Right atrium auricular region (tissue), 2 donors: ENCODE results near the gene NAXE. TPM values are rescaled to one million over a fixed set of nuclear protein-coding genes. Genes with fewer than 3 reads are reported as not detected.

ENCODE experiments used
- DNase-seq: peaks from one replicate; pipeline ENCODE4 v3.0.0-alpha.2; 2019; ENCODE audit warnings: low spot score
- H3K27ac ChIP-seq, 2 donors: fragments of 200-600 bp; sonication (generic); 1 replicate in 1 of 2; 2 replicates in 1 of 2; pipeline ENCODE4 v1.5.1; 2016 to 2019
- H3K27me3 ChIP-seq, 2 donors: fragments of 200-600 bp; sonication (generic); one replicate each; pipeline versions ENCODE4 v1.5.1 to v1.6.0; 2017 to 2019
- H3K36me3 ChIP-seq: fragments of 200-600 bp; sonication (generic); one replicate; pipeline ENCODE4 v1.5.1; 2016
- H3K4me1 ChIP-seq, 2 donors: fragments of 200-600 bp; sonication (generic); one replicate each; pipeline versions ENCODE4 v1.5.1 to v1.6.0; 2017 to 2019
- H3K4me3 ChIP-seq, 2 donors: fragments of 200-600 bp; sonication (generic); 1 replicate in 1 of 2; 2 replicates in 1 of 2; pipeline ENCODE4 v1.5.1; 2017 to 2019; ENCODE audit warnings: mild to moderate bottlenecking in 1 of 2, moderate library complexity in 1 of 2
- H3K9me3 ChIP-seq, 2 donors: fragments of 200-600 bp; sonication (generic); one replicate each; pipeline ENCODE4 v1.5.1; 2019
- total RNA-seq, 2 donors: library from RNA; depleted of rRNA; stranded (reverse); fragments of >200 nt; gene quantifications; one replicate each; pipeline ENCODE4 v1.1.0, GENCODE V29; 2016
- TF ChIP-seq, protein P1 (sequence below), 2 donors: fragments of 200-600 bp; sonication (generic); IDR thresholded peaks; one replicate each; pipeline ENCODE4 v1.5.1; 2019; ENCODE audit warnings: antibody characterized with exemption in 2 of 2

NAXE gene
- total RNA-seq, 2 donors from 2014 or later: 85.3 to 96.3 TPM

- peaks cover 27% of the 10 kb centered on the region for H3K36me3 ChIP-seq
- H3K27ac ChIP-seq: no peak overlapping the region
- peaks cover 0 to 14% of the 10 kb centered on the region in 2 donors for H3K4me1 ChIP-seq
- TF ChIP-seq, protein P1, sequence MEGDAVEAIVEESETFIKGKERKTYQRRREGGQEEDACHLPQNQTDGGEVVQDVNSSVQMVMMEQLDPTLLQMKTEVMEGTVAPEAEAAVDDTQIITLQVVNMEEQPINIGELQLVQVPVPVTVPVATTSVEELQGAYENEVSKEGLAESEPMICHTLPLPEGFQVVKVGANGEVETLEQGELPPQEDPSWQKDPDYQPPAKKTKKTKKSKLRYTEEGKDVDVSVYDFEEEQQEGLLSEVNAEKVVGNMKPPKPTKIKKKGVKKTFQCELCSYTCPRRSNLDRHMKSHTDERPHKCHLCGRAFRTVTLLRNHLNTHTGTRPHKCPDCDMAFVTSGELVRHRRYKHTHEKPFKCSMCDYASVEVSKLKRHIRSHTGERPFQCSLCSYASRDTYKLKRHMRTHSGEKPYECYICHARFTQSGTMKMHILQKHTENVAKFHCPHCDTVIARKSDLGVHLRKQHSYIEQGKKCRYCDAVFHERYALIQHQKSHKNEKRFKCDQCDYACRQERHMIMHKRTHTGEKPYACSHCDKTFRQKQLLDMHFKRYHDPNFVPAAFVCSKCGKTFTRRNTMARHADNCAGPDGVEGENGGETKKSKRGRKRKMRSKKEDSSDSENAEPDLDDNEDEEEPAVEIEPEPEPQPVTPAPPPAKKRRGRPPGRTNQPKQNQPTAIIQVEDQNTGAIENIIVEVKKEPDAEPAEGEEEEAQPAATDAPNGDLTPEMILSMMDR (IDR thresholded peaks at IDR 0.05): no peak
- no peaks in the 10 kb centered on the region for H3K27me3 ChIP-seq
- DNase-seq: no peak
- H3K4me3 ChIP-seq: no peak overlapping the region
- no peaks in the 10 kb centered on the region for H3K9me3 ChIP-seq
Measured at GRCh38 chr1:156595016-156595415, 3.4 kb downstream of the NAXE start.

GRCh38 chr1:156596426-156596825 lies 4.8 kb downstream of the NAXE start:
- Histone ChIP-seq H3K27me3 (no peaks in the 10 kb centered on the region), H3K27ac (no peak overlapping the region), H3K36me3 (peaks cover 27% of the 10 kb centered on the region), H3K4me1 (peaks cover 0 to 19% of the 10 kb centered on the region in 2 donors), H3K9me3 (no peaks in the 10 kb centered on the region), H3K4me3 (no peak overlapping the region)
- DNase-seq: no peak
- TF ChIP-seq, protein P1 (IDR thresholded peaks at IDR 0.05): no peak

DNA sequence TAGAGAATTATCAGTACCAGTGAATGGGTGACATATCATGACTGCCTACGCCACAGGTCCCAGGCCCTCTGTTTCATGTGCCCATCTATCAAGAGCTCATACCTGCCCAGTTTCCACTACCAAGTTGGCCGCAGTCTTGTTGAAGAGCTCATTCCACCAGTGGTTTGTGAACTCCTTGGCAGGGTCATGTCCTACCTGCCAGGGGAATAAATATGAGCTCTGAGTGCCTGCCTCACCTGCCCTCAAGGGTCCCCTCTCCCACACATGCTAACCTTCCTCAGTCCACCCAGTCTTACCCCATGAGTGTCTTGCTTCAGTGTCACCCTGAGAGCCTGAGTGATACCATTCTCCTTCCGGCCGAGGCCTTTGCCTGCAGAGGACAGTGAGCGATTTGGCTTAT lies 6.5 kb downstream of the NAXE start:
- TF ChIP-seq, protein P1 (IDR thresholded peaks at IDR 0.05): no peak
- Histone ChIP-seq H3K4me1 (peaks cover 0 to 17% of the 10 kb centered on the region in 2 donors), H3K36me3 (peaks cover 27% of the 10 kb centered on the region), H3K4me3 (no peak overlapping the region), H3K9me3 (no peaks in the 10 kb centered on the region), H3K27me3 (no peaks in the 10 kb centered on the region), H3K27ac (no peak overlapping the region)
- DNase-seq: no peak

- no peak overlapping the region for H3K27ac ChIP-seq
- H3K4me3 ChIP-seq: no peak overlapping the region
- H3K36me3 ChIP-seq: peaks cover 19% of the 10 kb centered on the region
- H3K4me1 ChIP-seq: peaks cover 0 to 17% of the 10 kb centered on the region in 2 donors
- H3K27me3 ChIP-seq: no peaks in the 10 kb centered on the region
- DNase-seq: no peak
- TF ChIP-seq, protein P1 (IDR thresholded peaks at IDR 0.05): no peak
- H3K9me3 ChIP-seq: no peaks in the 10 kb centered on the region
Measured at GRCh38 chr1:156598731-156599432, 7.3 kb downstream of the NAXE start.

- Histone ChIP-seq H3K27me3 (no peaks in the 10 kb centered on the region), H3K4me1 (peaks cover 0 to 17% of the 10 kb centered on the region in 2 donors), H3K4me3 (no peak overlapping the region), H3K27ac (no peak overlapping the region), H3K9me3 (no peaks in the 10 kb centered on the region), H3K36me3 (peaks cover 12% of the 10 kb centered on the region)
- no peak for DNase-seq
- TF ChIP-seq, protein P1 (IDR thresholded peaks at IDR 0.05): no peak
Measured at GRCh38 chr1:156599811-156600210, 8.2 kb downstream of the NAXE start.

DNA sequence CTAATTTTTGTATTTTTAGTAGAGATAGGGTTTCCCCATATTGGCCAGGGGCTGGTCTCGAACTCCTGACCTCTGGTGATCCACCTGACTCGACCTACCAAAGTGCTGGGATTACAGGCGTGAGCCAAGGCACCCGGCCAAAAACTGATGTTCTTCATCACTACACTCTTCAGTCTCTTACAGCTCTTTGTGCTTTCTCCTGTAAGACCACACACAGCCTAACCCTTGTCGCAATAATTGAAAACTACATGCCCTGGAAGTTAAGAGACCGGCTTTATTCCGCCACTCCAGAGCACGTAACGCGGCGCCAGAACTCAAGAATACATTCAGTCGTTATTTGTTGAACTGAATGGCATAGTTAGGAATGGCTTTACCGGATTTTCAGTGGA lies 9.2 kb downstream of the NAXE start:
- Histone ChIP-seq H3K36me3 (peaks cover 3% of the 10 kb centered on the region), H3K4me1 (peaks cover 0 to 17% of the 10 kb centered on the region in 2 donors), H3K27me3 (no peaks in the 10 kb centered on the region), H3K4me3 (peak overlapping the region; percentile 59 to 64), H3K9me3 (no peaks in the 10 kb centered on the region), H3K27ac (peak overlapping the region; percentile 75 to 76)
- TF ChIP-seq, protein P1 (IDR thresholded peaks at IDR 0.05): no peak
- DNase-seq: no peak
